ENCODE results near the gene RNF144B.
"Not testable (repeated sequence)": the region's sequence is repeated elsewhere in the genome, so short reads cannot be mapped to it uniquely, and the experiment has no call there.

RNF144B gene

GRCh38 chr6:18380158-18380836 is 6.9 kb upstream of the RNF144B start:
- DNase-seq, result no peak

GRCh38 chr6:18380851-18381250 is 6.3 kb upstream of the RNF144B start:
- DNase-seq, result no peak

GRCh38 chr6:18383441-18383840 is 3.7 kb upstream of the RNF144B start:
- DNase-seq, result no peak

GRCh38 chr6:18384621-18385020 is 2.5 kb upstream of the RNF144B start:
- no peak for DNase-seq

GRCh38 chr6:18386298-18386976 is 713 bp upstream of the RNF144B start:
- DNase-seq, result no peak

GRCh38 chr6:18388271-18388670 is 1.1 kb downstream of the RNF144B start:
- no peak for DNase-seq

- DNase-seq, result no peak
Observed at GRCh38 chr6:18388942-18389341, 1.8 kb downstream of the RNF144B start.

- DNase-seq, result no peak
Observed at GRCh38 chr6:18389479-18389878, 2.3 kb downstream of the RNF144B start.

- no peak for DNase-seq
Observed at GRCh38 chr6:18390476-18390875, 3.3 kb downstream of the RNF144B start.

- DNase-seq, result no peak
Observed at GRCh38 chr6:18391023-18391422, 3.9 kb downstream of the RNF144B start.

GRCh38 chr6:18392346-18392877 is 5.3 kb downstream of the RNF144B start:
- DNase-seq, result no peak

- no peak for DNase-seq
Observed at GRCh38 chr6:18393698-18394097, 6.5 kb downstream of the RNF144B start.

- no peak for DNase-seq
Observed at GRCh38 chr6:18395177-18395855, 8.2 kb downstream of the RNF144B start.

GRCh38 chr6:18395856-18396197 is 8.7 kb downstream of the RNF144B start:
- no peak for DNase-seq

- no peak for DNase-seq
Observed at GRCh38 chr6:18397701-18398100, 10.6 kb downstream of the RNF144B start.

GRCh38 chr6:18398225-18398624 is 11.1 kb downstream of the RNF144B start:
- DNase-seq, result not testable (repeated sequence)

GRCh38 chr6:18400831-18401446 is 13.8 kb downstream of the RNF144B start:
- no peak for DNase-seq

- DNase-seq, result not testable (repeated sequence)
Observed at GRCh38 chr6:18404965-18405364, 17.8 kb downstream of the RNF144B start.

GRCh38 chr6:18405477-18406293 is 18.5 kb downstream of the RNF144B start:
- DNase-seq, result peak; percentile 57

GRCh38 chr6:18406955-18407749 is 20.0 kb downstream of the RNF144B start:
- no peak for DNase-seq

- DNase-seq, result not testable (repeated sequence)
Observed at GRCh38 chr6:18409602-18410001, 22.5 kb downstream of the RNF144B start.

- DNase-seq, result no peak
Observed at GRCh38 chr6:18410412-18410811, 23.3 kb downstream of the RNF144B start.
